GM21576 (cell line): ENCODE measurements around the gene ATP13A2.
A peak's percentile ranks its signal among the peaks of the same experiment; 100 is the strongest.

Source experiments
- ATAC-seq: cut with Tn5 transposase; IDR thresholded peaks from one replicate; pipeline ENCODE4 v1.9.1; 2021; ENCODE audit warnings: mild to moderate bottlenecking, moderate library complexity; ENCODE audit not compliant: unreplicated experiment

The ATP13A2 gene, protein sequence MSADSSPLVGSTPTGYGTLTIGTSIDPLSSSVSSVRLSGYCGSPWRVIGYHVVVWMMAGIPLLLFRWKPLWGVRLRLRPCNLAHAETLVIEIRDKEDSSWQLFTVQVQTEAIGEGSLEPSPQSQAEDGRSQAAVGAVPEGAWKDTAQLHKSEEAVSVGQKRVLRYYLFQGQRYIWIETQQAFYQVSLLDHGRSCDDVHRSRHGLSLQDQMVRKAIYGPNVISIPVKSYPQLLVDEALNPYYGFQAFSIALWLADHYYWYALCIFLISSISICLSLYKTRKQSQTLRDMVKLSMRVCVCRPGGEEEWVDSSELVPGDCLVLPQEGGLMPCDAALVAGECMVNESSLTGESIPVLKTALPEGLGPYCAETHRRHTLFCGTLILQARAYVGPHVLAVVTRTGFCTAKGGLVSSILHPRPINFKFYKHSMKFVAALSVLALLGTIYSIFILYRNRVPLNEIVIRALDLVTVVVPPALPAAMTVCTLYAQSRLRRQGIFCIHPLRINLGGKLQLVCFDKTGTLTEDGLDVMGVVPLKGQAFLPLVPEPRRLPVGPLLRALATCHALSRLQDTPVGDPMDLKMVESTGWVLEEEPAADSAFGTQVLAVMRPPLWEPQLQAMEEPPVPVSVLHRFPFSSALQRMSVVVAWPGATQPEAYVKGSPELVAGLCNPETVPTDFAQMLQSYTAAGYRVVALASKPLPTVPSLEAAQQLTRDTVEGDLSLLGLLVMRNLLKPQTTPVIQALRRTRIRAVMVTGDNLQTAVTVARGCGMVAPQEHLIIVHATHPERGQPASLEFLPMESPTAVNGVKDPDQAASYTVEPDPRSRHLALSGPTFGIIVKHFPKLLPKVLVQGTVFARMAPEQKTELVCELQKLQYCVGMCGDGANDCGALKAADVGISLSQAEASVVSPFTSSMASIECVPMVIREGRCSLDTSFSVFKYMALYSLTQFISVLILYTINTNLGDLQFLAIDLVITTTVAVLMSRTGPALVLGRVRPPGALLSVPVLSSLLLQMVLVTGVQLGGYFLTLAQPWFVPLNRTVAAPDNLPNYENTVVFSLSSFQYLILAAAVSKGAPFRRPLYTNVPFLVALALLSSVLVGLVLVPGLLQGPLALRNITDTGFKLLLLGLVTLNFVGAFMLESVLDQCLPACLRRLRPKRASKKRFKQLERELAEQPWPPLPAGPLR

GRCh38 chr1:17011439-17012307 is at the start of gene ATP13A2:
Gene ATP13A2 (minus strand): TSS chr1:17011928. CDS start chr1:17011738, 190 bp downstream.
- peak; percentile 79 for ATAC-seq

- ATAC-seq, result no peak
These were observed 49.8 kb upstream of the ATP13A2 start for GRCh38 chr1:17061486-17061885.

GRCh38 chr1:17060306-17060749 is 48.6 kb upstream of the ATP13A2 start:
- no peak for ATAC-seq

DNA sequence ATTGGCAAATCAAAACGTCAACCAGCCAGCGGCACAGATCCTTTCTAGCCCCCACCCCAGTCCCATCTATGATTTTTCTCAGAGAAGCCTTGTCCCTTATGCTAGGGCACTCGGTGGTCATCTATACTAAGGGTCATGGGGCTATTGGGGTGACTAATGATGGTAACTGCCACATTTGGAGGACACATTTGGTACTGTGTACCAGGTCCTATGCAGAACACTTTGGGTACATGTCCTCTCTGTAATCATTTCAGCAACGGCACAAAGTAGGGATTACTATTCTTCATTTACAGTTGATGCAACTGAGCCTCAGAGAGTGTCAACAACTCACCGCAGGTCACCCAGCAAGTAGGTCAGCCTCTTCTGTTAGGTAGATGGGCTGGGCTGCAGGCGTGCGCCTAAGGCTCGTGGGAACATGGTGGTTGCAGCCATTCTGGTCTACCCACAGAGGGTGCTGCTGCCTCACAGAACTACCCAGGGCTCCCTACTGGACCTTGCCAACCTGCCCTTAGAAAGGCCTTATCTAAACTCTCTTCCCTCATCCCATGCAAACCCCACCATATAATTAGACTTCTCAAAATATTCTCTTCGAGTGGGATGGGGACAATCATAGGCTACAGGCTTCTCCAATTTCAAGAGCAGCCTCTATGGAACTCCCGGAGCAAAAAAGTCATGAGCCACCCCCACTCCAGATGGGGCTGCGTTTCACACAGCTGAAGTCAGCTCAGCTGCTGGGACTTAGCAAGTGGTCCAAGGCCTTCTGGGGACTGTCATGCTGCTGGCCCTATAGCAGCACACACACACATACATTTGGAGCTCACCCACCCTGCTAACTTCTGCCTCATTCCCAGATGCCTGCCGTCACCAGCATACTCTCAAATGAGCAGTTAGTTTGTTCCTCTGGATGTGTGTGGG is 47.9 kb upstream of the ATP13A2 start:
- ATAC-seq, result no peak

DNA sequence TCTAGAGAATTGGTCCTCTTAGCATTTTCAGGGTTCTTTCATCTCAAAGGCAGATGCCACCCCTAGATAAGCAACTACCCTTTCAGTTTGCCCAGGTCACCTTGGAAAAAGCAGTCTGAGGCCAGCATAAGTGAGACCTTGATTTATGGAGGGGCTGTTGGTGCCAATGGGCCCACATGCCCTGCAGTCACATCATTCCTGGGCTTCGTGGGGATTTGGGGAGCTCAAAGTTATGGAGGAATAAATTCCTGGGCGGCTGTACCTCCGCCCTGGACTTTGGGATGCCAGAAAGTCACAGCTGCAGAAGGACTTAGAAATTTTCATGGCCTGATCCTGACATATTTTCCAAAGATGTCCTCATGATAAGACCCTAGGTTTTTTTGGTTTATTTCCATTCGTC is 44.8 kb upstream of the ATP13A2 start:
- ATAC-seq, result no peak

- ATAC-seq, result no peak
These were observed 44.1 kb upstream of the ATP13A2 start for GRCh38 chr1:17055801-17056200.

DNA sequence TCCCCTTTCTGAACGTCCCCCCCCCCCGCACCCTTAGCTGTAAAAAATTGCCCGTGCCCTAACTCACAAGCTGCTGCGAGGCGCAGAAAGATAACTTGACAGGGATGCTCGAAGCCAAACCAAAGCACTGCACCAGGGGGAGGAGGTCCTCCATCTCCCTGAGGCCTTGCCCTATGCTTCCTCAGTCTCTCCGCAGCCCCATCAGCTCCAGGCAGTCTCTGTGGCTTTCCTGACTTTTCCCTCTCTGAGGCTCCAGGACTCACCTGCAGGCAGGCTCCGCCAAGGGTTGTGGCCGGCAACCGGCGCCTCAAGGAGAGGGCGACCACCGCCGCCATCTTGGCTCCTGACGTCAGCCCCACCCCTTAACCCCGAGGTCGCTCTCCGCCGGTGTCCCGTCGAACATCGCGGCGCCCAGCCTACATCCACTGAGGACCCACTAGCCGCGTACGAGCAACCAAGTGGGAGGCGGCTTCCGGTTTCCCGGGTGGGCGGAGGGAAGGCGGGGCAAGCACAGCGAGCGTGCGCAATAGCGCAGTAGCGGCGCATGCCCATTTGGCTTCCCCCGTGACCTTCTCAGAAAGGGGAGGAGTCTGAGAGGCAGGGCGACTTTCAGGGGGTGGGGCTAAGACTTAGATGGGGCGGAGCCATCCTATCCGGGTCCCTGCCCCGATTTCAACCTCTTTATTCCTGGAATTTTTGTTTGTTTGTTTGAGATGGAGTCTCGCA is 42.1 kb upstream of the ATP13A2 start, which contains the start of gene SDHB:
TSS of gene SDHB (minus strand) at position 348 of the 726 bp plus-strand sequence. CDS start at position 335, 13 bp downstream.
- ATAC-seq, result peak; percentile 94

DNA sequence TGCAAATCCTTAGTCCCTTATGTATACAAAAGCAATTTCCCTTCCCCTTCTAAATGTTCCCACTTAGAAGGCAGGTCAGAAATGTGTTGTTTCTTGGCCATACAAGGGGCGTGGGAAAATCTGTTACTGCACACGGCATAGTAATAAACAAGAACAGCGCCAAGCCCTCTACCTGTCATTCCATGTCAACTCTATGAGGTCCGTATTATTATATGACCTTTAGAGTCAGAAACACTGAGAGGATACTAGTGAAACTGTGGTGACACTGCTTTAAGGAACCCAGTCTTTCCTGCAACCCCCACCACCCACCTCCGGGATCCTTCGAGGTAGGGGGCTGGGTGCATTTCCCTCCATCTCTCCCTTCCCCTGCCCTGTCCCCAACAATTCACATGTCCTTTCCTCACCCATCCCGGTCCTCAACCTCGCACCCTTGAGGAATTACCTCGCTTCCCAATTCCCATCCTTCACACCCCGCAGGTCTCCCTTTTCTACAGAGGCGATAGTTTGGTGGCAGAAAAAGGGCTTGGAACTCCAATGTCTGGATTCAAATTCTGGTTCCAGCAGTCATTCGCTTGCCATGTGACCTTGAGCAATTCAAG is 41.5 kb upstream of the ATP13A2 start:
- no peak for ATAC-seq

GRCh38 chr1:17052641-17053040 is 40.9 kb upstream of the ATP13A2 start:
- ATAC-seq, result no peak

GRCh38 chr1:17052038-17052437 is 40.3 kb upstream of the ATP13A2 start:
- no peak for ATAC-seq

- ATAC-seq, result no peak
These were observed 36.2 kb upstream of the ATP13A2 start for GRCh38 chr1:17047924-17048323.

- no peak for ATAC-seq
These were observed 34.6 kb upstream of the ATP13A2 start for GRCh38 chr1:17046334-17046657.

GRCh38 chr1:17045634-17046333 is 34.1 kb upstream of the ATP13A2 start:
- ATAC-seq, result no peak

DNA sequence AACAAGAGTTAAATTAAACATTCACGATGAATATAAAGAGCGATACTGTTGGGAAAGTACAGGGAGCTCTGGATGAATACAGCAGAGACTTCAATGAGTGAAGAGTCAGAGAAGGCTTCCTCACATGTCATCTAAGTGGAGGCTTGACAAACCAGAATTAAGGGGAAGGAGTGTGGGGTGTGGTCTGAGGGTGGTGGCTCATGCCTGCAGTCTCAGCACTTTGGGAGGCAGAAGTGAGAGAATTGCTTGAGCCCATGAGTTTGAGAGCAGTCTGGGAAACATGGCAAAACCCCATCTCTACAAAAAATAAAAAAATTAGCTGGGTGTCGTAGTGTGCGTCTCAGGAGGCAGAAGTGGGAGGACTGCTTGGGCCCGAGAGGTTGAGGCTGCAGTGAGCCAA is 33.4 kb upstream of the ATP13A2 start:
- ATAC-seq, result no peak

GRCh38 chr1:17043676-17044075 is 31.9 kb upstream of the ATP13A2 start:
- ATAC-seq, result no peak

DNA sequence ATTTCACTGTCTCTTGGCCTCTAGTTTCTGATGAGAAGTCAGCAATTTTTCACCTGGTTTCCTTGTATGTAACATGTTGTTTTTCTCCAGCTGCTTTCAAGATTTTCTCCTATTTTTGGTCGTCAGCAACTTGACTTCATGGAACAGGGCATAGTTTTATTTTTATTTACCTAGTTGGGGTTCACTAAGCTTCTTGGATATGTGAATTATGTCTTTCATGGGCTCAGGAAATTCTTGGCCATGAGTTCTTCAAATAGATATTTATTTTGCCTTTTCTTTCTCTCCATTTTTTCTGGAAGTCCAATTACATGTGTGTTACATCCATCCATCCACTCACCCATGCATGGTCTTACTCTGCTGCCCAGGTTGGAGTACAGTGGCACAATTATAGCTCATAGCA is 28.4 kb upstream of the ATP13A2 start:
- ATAC-seq, result no peak

DNA sequence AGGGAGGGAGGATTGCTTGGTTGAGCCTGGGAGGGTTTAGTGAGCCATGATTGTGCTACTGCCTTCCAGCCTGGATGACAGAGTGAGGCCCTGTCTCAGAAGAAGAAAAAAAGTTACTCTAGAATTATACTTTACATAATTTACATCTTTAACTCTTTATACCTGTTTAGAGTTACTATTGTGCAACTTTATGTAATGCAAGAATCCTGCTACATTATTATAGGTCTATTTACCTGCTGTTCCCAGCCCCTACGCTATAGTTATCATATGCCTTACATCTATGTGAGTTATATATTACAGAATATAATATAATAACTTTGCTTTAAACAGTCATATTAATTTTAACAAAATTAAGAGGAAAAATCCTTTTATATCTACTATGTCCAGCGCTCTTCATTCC is 27.8 kb upstream of the ATP13A2 start:
- ATAC-seq, result no peak

DNA sequence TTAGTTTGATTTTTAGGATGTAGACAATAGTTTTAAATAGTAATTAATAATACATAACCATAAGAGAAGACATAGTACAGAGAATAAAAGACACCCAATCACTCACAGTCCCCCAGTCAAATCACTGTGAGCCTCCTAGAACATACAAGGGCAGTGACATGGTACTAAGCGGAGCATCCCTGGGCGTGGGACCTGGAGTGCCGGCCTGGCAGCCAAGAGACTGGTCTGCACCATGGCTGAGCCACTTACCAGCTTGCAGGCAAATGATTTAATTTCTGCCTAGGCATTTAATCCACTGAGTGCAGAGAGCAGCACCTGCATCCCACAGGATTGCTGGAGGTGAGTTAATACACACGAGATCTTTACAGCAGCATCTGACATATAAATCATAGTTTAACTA is 21.8 kb upstream of the ATP13A2 start:
- ATAC-seq, result no peak
